ENCODE results near the gene NHLRC2.

DNA sequence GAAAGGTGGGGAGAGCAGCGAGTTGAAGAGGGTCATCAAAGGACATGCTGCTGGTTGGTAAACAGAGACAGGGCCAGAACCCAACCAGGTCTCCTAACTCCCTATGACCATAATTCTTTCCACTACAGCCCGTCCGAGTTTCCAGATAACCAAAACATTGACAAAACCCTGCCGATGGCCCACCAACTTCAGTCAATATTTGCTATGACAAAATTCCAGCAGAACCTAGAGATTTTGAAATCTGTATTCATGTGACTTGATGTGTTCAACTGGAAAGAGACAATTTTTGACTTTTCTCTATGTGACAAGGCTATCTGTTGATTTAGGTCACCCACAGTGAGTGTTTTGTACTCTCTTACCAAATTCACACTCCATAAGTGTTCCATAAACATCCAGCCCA, 86.7 kb downstream of the NHLRC2 start:
- no peak for TF ChIP-seq EZH2 (IDR thresholded peaks at IDR 0.05; ENCODE audit: borderline replicate concordance, insufficient read depth, low read depth, low read length, poor library complexity, severe bottlenecking)
- TF ChIP-seq, protein P1, sequence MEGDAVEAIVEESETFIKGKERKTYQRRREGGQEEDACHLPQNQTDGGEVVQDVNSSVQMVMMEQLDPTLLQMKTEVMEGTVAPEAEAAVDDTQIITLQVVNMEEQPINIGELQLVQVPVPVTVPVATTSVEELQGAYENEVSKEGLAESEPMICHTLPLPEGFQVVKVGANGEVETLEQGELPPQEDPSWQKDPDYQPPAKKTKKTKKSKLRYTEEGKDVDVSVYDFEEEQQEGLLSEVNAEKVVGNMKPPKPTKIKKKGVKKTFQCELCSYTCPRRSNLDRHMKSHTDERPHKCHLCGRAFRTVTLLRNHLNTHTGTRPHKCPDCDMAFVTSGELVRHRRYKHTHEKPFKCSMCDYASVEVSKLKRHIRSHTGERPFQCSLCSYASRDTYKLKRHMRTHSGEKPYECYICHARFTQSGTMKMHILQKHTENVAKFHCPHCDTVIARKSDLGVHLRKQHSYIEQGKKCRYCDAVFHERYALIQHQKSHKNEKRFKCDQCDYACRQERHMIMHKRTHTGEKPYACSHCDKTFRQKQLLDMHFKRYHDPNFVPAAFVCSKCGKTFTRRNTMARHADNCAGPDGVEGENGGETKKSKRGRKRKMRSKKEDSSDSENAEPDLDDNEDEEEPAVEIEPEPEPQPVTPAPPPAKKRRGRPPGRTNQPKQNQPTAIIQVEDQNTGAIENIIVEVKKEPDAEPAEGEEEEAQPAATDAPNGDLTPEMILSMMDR (IDR thresholded peaks at IDR 0.05) = no peak

Measured in B cell (primary cell).